ENCODE results near the gene RMRP. TPM values are rescaled to one million over a fixed set of nuclear protein-coding genes. Genes with fewer than 3 reads are reported as not detected.

RMRP gene
- total and polyA plus RNA-seq, 2 experiments from 2014 or later, result 3,174 TPM; not detected in 1

DNA sequence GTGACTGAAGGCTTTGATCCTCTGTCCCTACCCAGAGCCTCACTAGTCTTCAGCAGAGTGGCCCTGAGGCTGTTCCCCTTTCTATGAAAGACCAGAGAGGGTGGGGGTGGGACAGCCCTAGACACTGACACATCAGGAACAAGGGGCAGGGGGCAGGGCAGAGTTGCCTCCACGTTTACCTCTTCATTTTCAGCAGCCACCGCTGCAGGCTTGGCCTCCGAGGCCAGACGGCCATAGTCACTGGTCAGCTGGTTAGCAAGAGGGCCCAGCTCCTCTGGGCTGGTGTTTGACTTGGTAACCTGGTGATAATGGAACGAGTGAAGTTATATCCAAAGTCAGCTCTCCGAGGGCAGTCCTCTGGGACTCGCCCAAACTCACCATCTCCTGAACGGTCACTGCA, 47.6 kb upstream of the RMRP start:
- no peaks in the 10 kb centered on the region for H3K79me2 ChIP-seq
- no peak overlapping the region for H3K4me3 ChIP-seq
- no peaks in the 10 kb centered on the region for H3K9me3 ChIP-seq (ENCODE audit: low read depth)
- DNase-seq (ENCODE audit: low spot score), result no peak
- no peak overlapping the region for H3K27ac ChIP-seq
- no peaks in the 10 kb centered on the region for H3K27me3 ChIP-seq
- WGBS (ENCODE audit: low lambda C conversion rate, missing lambda C conversion rate), result 87% methylated on average over 8 of the region's 8 CpGs
- no peak overlapping the region for H2AFZ ChIP-seq
- H3K9me2 ChIP-seq (replicated peaks; ENCODE audit: insufficient read depth), result no peaks in the 10 kb centered on the region
- peaks cover 4% of the 10 kb centered on the region for H3K36me3 ChIP-seq (replicated peaks; ENCODE audit: insufficient read depth, low read depth)
- TF ChIP-seq CTCF (IDR thresholded peaks at IDR 0.05; ENCODE audit: poor library complexity), result no peak
- no peak for TF ChIP-seq EZH2phosphoT487 (IDR thresholded peaks at IDR 0.05; ENCODE audit: low read depth, severe bottlenecking, unreplicated experiment)
- no peak for TF ChIP-seq EZH2 (IDR thresholded peaks at IDR 0.05; ENCODE audit: borderline replicate concordance)
- H3K4me2 ChIP-seq, result no peak overlapping the region
- no peaks in the 10 kb centered on the region for H3K4me1 ChIP-seq (ENCODE audit: insufficient read depth)
- H4K20me1 ChIP-seq (ENCODE audit: insufficient read depth, poor library complexity, severe bottlenecking), result no peaks in the 10 kb centered on the region

DNA sequence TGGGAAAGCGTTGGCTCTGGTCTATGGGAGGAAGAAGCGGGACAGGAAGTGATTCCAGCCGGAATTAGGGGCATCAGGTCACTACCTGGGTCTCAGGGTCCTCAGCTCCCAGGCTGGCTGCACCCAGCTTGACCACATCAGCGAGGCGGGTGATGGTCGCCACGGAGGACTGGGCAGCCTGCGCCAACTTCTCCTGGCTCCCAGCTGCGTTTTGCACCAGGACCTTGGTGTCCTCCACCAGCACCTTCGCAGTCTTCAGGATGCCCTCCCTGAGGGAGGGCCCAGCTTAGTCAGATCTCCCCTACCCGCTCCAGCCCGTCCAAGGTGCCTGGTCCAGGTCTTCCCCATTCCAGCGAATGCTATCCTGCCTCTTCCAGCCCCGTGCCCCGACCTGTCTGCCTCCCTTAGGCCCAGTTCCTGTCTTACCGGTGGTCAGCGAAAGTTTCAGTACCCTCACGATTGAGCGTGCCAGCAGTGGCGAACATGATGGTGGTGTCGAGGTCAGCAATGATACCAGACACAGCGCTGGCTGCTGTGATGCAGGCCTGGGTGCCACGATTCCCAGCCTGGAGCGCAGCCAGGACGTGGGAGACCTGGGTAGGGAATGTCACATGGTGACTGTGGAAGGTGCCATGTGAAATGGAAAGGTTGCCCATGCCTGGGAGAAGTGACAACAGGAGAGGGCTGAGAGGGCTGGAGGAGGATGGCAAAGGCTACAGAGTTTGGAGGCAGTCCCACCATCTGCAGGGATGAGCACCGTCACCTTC, 46.3 kb upstream of the RMRP start:
- Histone ChIP-seq H3K9me2 (replicated peaks; ENCODE audit: insufficient read depth) (no peaks in the 10 kb centered on the region), H3K27me3 (no peaks in the 10 kb centered on the region), H3K4me1 (ENCODE audit: insufficient read depth) (no peaks in the 10 kb centered on the region), H4K20me1 (ENCODE audit: insufficient read depth, poor library complexity, severe bottlenecking) (no peaks in the 10 kb centered on the region), H3K36me3 (replicated peaks; ENCODE audit: insufficient read depth, low read depth) (peaks cover 4% of the 10 kb centered on the region), H3K4me3 (no peak overlapping the region), H3K79me2 (no peaks in the 10 kb centered on the region), H3K9me3 (ENCODE audit: low read depth) (no peaks in the 10 kb centered on the region), H3K4me2 (no peak overlapping the region), H2AFZ (no peak overlapping the region), H3K27ac (no peak overlapping the region)
- DNase-seq (ENCODE audit: low spot score), result no peak
- TF ChIP-seq CTCF (IDR thresholded peaks at IDR 0.05; ENCODE audit: poor library complexity), result no peak
- TF ChIP-seq EZH2phosphoT487 (IDR thresholded peaks at IDR 0.05; ENCODE audit: low read depth, severe bottlenecking, unreplicated experiment), result no peak
- TF ChIP-seq EZH2 (IDR thresholded peaks at IDR 0.05; ENCODE audit: borderline replicate concordance), result no peak
- 97% methylated on average over 26 of the region's 26 CpGs for WGBS (ENCODE audit: low lambda C conversion rate, missing lambda C conversion rate)

- Histone ChIP-seq H3K27ac (no peak overlapping the region), H2AFZ (no peak overlapping the region), H3K79me2 (no peaks in the 10 kb centered on the region), H3K4me3 (no peak overlapping the region), H3K9me2 (replicated peaks; ENCODE audit: insufficient read depth) (no peaks in the 10 kb centered on the region), H3K9me3 (ENCODE audit: low read depth) (no peaks in the 10 kb centered on the region), H3K36me3 (replicated peaks; ENCODE audit: insufficient read depth, low read depth) (no peaks in the 10 kb centered on the region), H3K4me1 (ENCODE audit: insufficient read depth) (no peaks in the 10 kb centered on the region), H3K27me3 (no peaks in the 10 kb centered on the region), H4K20me1 (ENCODE audit: insufficient read depth, poor library complexity, severe bottlenecking) (no peaks in the 10 kb centered on the region), H3K4me2 (no peak overlapping the region)
- no peak for TF ChIP-seq EZH2 (IDR thresholded peaks at IDR 0.05; ENCODE audit: borderline replicate concordance)
- no peak for DNase-seq (ENCODE audit: low spot score)
- WGBS (ENCODE audit: low lambda C conversion rate, missing lambda C conversion rate), result 97% methylated on average over 7 of the region's 7 CpGs
These were observed 44.9 kb upstream of the RMRP start for GRCh38 chr9:35702696-35703095.

DNA sequence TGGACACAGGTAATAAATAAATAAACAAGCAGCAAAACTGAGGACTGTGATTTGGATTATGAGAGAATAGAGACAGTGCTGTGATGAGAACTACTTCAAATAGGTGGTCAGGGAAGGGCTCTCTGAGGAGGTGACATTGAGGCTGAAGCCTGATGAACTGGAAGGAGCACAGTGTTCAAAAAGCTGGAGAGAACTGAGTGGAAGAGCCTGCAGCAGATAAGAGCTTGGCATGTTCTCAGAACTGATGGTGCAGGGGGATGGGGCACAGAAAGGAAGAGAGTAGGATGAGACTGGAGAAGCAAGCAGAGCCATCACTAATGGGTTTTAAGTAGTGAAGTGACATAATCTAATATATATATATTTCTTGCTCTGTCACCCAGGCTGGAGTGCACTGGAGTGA, 43.1 kb upstream of the RMRP start:
- no peak overlapping the region for H2AFZ ChIP-seq
- H3K36me3 ChIP-seq (replicated peaks; ENCODE audit: insufficient read depth, low read depth), result no peaks in the 10 kb centered on the region
- no peak for DNase-seq (ENCODE audit: low spot score)
- H3K4me1 ChIP-seq (ENCODE audit: insufficient read depth), result no peaks in the 10 kb centered on the region
- no peak for TF ChIP-seq EZH2phosphoT487 (IDR thresholded peaks at IDR 0.05; ENCODE audit: low read depth, severe bottlenecking, unreplicated experiment)
- TF ChIP-seq CTCF (IDR thresholded peaks at IDR 0.05; ENCODE audit: poor library complexity), result no peak
- TF ChIP-seq EZH2 (IDR thresholded peaks at IDR 0.05; ENCODE audit: borderline replicate concordance), result no peak
- H3K4me2 ChIP-seq, result no peak overlapping the region
- H3K79me2 ChIP-seq, result no peaks in the 10 kb centered on the region
- no peaks in the 10 kb centered on the region for H3K9me3 ChIP-seq (ENCODE audit: low read depth)
- H3K27me3 ChIP-seq, result no peaks in the 10 kb centered on the region
- H3K4me3 ChIP-seq, result no peak overlapping the region
- no peaks in the 10 kb centered on the region for H3K9me2 ChIP-seq (replicated peaks; ENCODE audit: insufficient read depth)
- no peak overlapping the region for H3K27ac ChIP-seq
- no peaks in the 10 kb centered on the region for H4K20me1 ChIP-seq (ENCODE audit: insufficient read depth, poor library complexity, severe bottlenecking)
